HG02852 (cell line): Measurements from ENCODE around the gene NSRP1.
"Not testable (repeated sequence)": the region's sequence is repeated elsewhere in the genome, so short reads cannot be mapped to it uniquely, and the experiment has no call there.

ENCODE experiments used
- ATAC-seq: cut with Tn5 transposase; IDR thresholded peaks from one replicate; pipeline ENCODE4 v1.9.1; 2021; ENCODE audit warnings: mild to moderate bottlenecking, moderate library complexity; ENCODE audit not compliant: unreplicated experiment

Gene NSRP1

GRCh38 chr17:30118635-30119034, 2.0 kb downstream of the NSRP1 start:
- ATAC-seq = not testable (repeated sequence)

GRCh38 chr17:30124273-30124796, 7.7 kb downstream of the NSRP1 start:
- ATAC-seq = no peak

GRCh38 chr17:30130121-30130520, 13.5 kb downstream of the NSRP1 start:
- no peak for ATAC-seq

GRCh38 chr17:30132615-30133014, 16.0 kb downstream of the NSRP1 start:
- ATAC-seq = no peak

GRCh38 chr17:30133197-30133596, 16.6 kb downstream of the NSRP1 start:
- no peak for ATAC-seq

GRCh38 chr17:30134551-30134950, 17.9 kb downstream of the NSRP1 start:
- ATAC-seq = no peak

GRCh38 chr17:30137158-30137557, 20.5 kb downstream of the NSRP1 start:
- ATAC-seq = no peak

GRCh38 chr17:30147860-30148259, 31.2 kb downstream of the NSRP1 start:
- ATAC-seq = not testable (repeated sequence)

- ATAC-seq = no peak
These were observed 31.8 kb downstream of the NSRP1 start for GRCh38 chr17:30148376-30148775.

- no peak for ATAC-seq
These were observed 34.9 kb downstream of the NSRP1 start for GRCh38 chr17:30151471-30151870.

- ATAC-seq = no peak
These were observed 36.8 kb downstream of the NSRP1 start for GRCh38 chr17:30153463-30153862.

- ATAC-seq = no peak
These were observed 38.8 kb downstream of the NSRP1 start for GRCh38 chr17:30155389-30155788.

- ATAC-seq = no peak
These were observed 42.4 kb downstream of the NSRP1 start for GRCh38 chr17:30158896-30159625.

GRCh38 chr17:30160419-30161172, 44.0 kb downstream of the NSRP1 start:
- ATAC-seq = no peak

- ATAC-seq = no peak
These were observed 45.0 kb downstream of the NSRP1 start for GRCh38 chr17:30161601-30162000.

- no peak for ATAC-seq
These were observed 47.9 kb downstream of the NSRP1 start for GRCh38 chr17:30164531-30164930.

- ATAC-seq = no peak
These were observed 48.5 kb downstream of the NSRP1 start for GRCh38 chr17:30165147-30165546.

- ATAC-seq = no peak
These were observed 49.3 kb downstream of the NSRP1 start for GRCh38 chr17:30165960-30166359.

- no peak for ATAC-seq
These were observed 53.9 kb downstream of the NSRP1 start for GRCh38 chr17:30170415-30170987.

GRCh38 chr17:30172560-30172959, 55.9 kb downstream of the NSRP1 start:
- ATAC-seq = no peak

- ATAC-seq = peak; percentile 67
These were observed 57.0 kb downstream of the NSRP1 start for GRCh38 chr17:30173649-30174048.

GRCh38 chr17:30174556-30174955, 57.9 kb downstream of the NSRP1 start:
- no peak for ATAC-seq
